NCI-H1105 (cell line): ENCODE data around the gene ZNF117.
"Not testable (repeated sequence)": the region's sequence is repeated elsewhere in the genome, so short reads cannot be mapped to it uniquely, and the experiment has no call there.

Source experiments
- DNase-seq: peaks from one replicate; lab custom pipeline; 2025; lab: John Stamatoyannopoulos, UW

ZNF117 gene

DNA sequence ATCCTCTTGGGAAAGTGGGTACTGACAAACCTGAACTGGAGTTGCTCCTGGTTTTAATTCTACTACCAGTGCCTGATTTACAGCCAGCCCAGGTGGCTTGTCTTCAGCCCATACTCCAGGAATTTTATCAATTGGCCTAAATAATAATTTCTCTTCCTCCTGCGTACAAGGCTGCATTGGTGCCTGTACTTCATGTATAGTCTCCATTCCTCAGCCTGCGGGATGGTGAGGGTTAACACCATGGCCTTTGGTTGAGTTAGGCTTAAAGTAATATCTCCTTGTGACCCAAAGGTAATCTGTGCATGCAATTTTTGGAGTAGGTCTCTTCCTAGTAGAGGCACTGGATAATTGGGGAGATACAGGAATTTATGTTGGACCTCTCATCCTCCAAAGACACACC lies 5.5 kb upstream of the ZNF117 start:
- no peak for DNase-seq

DNA sequence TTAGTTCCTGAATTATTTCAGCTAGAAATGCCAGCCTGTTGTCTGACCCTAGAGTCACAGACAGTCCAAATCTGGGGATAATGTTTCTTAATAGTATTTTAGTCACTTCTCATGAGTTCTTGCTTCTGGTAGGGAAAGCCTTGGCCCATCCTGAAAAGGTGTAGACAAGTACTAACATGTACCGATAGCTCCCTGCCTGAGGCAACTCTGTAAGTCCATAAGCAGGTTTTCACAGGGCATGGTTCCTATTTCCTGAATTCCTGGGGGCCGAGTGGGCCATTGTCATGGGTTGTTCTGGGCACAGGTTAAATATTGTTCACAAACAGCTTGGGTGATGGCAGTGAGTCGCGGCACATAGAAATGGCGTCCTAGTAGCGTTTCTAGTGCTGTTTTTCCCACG lies 3.1 kb upstream of the ZNF117 start:
- no peak for DNase-seq

GRCh38 chr7:64992971-64993370 lies 2.1 kb upstream of the ZNF117 start:
- no peak for DNase-seq

DNA sequence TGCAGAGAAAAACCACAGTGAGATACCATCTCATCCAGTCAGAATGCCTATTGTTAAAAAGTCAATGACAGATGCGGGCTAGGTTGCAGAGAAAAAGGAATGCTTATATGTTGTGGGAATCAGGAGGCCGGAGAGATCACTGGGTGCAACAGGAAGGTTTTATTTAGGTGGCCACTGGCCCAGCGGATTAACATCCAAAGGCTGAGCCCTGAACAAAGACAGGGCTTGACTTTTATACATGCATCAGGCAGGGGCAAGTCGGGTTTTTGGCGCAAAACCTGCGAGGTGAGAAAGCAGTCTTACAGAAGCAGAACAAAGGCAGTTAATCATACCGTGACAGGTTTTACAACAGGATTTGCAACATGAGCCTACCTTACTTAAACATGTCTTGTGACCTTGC lies 620 bp downstream of the ZNF117 start:
- no peak for DNase-seq

- no peak for DNase-seq
Observed at GRCh38 chr7:64978497-64979203, 12.2 kb downstream of the ZNF117 start.

DNA sequence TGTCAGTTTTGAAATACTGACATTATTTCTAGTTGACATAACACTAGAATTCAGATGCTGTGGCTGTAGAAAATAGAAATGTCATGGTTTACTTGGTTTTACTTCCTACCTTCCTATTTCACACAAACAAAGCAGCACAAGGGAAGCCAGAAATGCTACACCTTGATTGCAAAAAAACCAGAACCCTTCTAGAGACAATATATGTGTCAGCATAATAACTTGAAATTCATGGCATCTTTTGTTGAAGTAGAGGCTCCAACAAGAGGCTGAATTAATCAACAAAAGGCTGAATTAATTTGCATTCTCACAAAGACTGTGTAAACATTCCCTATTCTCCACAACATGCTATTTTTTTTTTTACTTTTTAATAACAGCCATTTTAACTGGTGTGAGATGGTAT lies 25.2 kb downstream of the ZNF117 start:
- peak; percentile 44 for DNase-seq

- peak; percentile 91 for DNase-seq
Observed at GRCh38 chr7:64959072-64959747, 31.6 kb downstream of the ZNF117 start.

- peak; percentile 45 for DNase-seq
Observed at GRCh38 chr7:64951250-64951848, 39.5 kb downstream of the ZNF117 start.

GRCh38 chr7:64950673-64951072 lies 40.2 kb downstream of the ZNF117 start:
- DNase-seq: not testable (repeated sequence)

DNA sequence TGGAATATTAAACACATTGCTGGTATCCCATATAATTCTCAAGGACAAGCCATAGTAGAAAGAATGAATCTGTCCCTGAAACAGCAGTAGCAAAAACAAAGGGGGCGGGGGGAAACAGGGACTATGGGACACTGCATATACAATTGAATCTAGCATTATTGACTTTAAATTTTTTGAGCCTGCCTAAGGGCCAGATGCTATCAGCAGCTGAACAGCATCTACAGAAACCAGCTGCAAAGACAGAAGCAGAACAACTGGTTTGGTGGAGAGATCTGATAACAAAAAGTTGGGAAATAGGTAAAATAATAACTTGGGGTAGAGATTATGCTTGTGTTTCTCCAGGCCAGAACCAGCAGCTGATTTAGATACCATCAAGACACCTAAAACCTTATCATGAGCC lies 42.1 kb downstream of the ZNF117 start:
- DNase-seq: not testable (repeated sequence)

DNA sequence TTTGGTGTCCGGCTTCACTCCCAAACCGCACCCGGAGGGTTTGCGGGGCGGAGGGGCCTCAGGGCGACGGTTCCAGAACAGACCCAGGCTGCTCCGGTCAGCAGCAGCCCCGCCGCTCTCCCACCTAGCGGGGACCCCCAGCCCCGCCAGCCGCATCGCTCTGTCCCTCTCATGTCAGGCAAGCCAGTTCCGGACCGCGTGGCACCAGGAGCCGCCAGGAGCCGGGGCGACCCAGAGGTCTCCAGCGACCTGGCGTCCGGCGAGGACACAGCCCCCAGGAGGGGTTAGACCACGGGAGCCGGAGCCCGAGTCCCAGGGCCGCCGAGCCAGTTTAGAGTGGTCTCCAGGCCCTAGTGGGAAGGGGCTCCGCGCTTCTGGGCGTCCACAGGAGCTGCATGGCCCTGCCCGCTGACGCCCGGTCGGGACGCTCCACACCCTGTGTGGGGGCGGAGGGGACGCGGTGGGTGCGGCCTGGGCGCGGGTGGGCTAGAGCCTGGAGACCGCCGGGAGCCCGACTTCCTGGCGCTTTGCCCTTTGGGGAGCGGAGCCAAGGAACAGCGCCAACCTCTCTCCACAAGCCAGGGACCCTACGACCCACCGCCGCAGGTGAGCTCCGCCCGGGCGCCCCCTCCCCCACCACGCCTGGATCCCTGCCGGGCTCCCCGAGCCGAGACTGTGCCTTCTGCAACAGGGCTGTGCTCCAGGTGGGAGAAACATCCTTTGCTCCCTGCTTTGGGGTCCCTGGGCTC lies 43.4 kb downstream of the ZNF117 start:
- peak; percentile 27 for DNase-seq

DNA sequence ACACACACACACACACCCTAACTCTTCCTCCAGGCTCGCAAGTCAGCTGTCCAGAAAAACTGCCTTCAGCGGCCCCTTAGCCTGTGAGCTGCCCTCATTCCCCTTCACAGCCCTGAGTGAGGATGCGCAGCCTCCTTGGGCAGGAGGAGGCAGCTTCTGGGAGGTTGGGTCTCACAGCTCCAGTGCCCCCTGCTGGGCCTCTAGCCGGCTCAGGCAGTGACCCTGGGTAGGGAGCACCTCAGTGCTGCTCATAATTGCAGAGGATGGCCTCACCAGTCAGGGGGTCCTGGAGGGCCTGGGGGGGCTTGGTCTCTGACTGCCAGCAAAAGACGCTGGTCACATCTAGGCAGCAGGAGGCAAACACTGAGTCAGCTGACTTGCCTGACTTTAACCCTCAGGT lies 44.1 kb downstream of the ZNF117 start:
- DNase-seq: peak; percentile 6

DNA sequence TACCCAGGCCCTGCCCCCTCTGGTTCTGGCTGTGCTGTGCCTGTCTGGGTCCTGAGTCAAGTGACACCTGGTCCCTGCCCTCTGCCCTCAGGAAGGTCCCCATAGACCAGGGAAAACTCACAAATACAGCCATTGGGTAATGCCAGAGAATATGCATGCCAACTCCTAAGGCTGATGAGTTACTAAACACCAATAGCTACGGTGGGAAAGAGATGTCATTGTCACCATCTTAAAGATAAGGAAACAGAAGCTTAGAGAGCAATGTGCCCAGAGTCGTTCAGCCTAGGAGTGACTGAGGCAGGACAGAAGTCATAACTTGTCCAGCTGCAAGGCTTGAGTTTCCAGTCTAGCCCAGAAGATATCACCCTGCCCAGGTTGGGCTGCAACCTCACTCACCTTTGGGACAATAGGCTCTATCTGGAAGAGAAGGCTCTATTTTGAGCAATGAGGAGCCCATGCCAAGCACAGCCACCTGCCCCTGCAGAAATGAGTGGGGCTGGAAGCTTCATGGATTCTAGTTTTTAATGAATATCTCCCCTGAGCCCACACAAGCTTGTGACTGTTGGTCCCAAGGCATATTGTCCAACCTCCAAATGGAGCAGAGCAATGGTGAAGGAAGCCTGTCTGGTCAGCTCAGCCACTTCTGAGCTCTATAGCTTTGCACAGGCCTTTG lies 45.2 kb downstream of the ZNF117 start:
- DNase-seq: no peak

- DNase-seq: not testable (repeated sequence)
Observed at GRCh38 chr7:64944667-64945502, 46.0 kb downstream of the ZNF117 start.

DNA sequence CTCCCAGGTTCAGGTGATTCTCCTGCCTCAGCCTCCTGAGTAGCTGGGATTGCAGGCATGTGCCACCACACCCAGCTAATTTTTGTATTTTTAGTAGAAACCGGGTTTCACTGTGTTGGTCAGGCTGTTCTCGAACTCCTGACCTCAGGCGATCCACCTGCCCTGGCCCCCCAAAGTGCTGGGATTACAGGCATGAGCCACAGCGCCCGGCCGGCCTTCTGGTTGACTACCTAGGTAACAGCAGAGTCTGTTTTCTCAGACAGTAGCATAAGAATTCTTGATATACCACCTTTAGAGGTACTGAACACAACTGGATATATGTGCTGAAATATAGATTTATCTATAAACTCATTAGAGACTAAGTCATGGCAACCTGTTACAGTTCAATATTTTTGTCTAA lies 50.8 kb downstream of the ZNF117 start:
- DNase-seq: not testable (repeated sequence)

DNA sequence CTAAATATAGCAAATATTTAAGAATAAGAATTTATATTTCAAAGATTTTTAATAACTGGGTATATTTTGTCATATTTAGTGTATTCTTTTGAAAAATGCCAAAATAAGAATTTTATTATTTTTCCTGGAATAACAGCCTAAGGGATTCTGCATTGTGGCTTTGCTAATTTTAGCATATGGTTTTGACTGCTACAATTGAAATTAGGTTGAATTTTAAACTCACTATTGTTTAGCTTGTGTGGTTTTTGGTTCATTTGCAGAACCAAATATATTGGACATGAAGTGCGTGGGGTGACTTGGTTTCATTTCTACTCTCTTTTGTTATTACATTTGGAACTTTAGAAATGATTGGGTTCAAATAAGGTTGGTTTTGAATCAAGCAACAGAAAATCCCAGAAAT lies 52.3 kb downstream of the ZNF117 start:
- DNase-seq: no peak

DNA sequence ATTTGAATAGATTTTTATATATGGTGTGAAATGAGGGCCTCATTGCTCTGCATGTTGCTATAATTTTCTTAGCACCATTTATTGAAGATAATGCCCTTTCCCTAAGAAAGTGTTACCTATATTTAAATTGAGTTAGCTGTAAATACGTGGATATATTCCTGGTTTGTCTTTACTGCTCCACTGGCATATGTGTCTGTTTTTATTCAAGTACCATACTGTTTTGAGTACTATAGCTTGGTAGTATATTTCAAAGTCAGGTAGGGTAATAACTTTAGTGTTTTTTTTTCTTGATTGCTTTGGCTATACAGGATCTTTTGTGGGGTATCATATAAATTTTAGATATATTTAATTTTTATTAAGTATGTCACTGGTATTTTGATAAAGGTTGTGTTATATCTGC lies 56.4 kb downstream of the ZNF117 start:
- DNase-seq: no peak

DNA sequence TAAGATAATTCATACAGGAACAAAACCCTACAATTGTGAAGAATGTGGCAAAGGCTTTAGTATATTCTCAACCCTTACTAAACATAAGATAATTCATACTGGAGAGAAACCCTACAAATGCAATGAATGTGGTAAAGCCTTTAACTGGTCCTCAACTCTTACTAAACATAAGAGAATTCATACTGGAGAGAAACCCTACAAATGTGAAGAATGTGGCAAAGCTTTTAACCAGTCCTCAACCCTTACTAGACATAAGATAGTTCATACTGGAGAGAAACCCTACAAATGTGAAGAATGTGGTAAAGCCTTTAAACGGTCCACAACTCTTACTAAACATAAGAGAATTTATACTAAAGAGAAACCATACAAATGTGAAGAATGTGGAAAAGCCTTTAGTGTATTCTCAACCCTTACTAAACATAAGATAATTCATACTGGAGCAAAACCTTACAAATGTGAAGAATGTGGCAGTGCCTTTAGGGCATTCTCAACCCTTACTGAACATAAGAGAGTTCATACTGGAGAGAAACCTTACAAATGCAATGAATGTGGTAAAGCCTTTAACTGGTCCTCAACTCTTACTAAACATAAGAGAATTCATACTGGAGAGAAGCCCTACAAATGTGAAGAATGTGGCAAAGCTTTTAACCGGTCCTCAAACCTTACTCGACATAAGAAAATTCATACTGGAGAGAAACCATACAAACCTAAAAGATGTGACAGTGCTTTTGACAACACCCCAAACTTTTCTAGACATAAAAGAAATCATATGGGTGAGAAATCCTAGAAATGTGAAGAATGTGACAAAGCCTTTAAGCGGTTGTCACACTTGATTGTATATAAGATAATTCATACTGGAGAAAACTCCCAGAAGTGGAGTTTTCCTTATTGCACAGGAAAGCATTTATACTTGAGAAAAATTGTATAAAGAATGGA lies 62.3 kb downstream of the ZNF117 start:
- DNase-seq: not testable (repeated sequence)
